ENCODE measurements around the gene AXL. TPM values are rescaled to one million over a fixed set of nuclear protein-coding genes. Genes with fewer than 3 reads are reported as not detected.

Gene AXL
- total and polyA plus RNA-seq, 9 of the 15 experiments (the other 6 are each of a cell fraction or from before 2014, with no cell fraction given): 0.80 to 6.6 (median 1.6) TPM

GRCh38 chr19:41264581-41265394 lies 45.8 kb downstream of the AXL start:
- Histone ChIP-seq H3K9me3 (replicated peaks; ENCODE audit: control insufficient read depth, insufficient read depth, low read depth, low read length) (no peaks in the 10 kb centered on the region), H3K4me1 (replicated peaks in 1 of 2; ENCODE audit: control insufficient read depth in 2 of 2, insufficient read depth in 2 of 2, low read length in 2 of 2) (peaks cover 11 to 31% of the 10 kb centered on the region in 2 experiments; a peak in 4 of 5 replicates), H3K79me2 (ENCODE audit: control insufficient read depth, insufficient read depth, low read length) (peaks cover 61% of the 10 kb centered on the region), H3K36me3 (ENCODE audit: control insufficient read depth, insufficient read depth, low read length) (peaks cover 34% of the 10 kb centered on the region), H3K4me3 (peak overlapping the region; percentile 94), H3K4me2 (ENCODE audit: insufficient read depth, low read length) (peak overlapping the region; percentile 91), H4K20me1 (replicated peaks; ENCODE audit: control insufficient read depth, insufficient read depth, low read length) (no peaks in the 10 kb centered on the region; the same call in 1 of the 2 replicates), H3K27ac (ENCODE audit: extremely low read depth, low read depth, low read length) (peak overlapping the region; percentile 99), H3K9me1 (ENCODE audit: control insufficient read depth, insufficient read depth, low read length) (no peaks in the 10 kb centered on the region), H3K27me3 (ENCODE audit: control insufficient read depth in 2 of 2, insufficient read depth in 2 of 2, low read length in 2 of 2) (peaks cover 0 to 4% of the 10 kb centered on the region in 2 experiments; a peak in 1 of 5 replicates), H3K9ac (ENCODE audit: insufficient read depth in 1 of 2, low read depth in 2 of 2, low read length in 2 of 2) (peak overlapping the region; percentile 99 to 100), H2AFZ (ENCODE audit: low read depth, low read length) (peak overlapping the region; percentile 69)
- peak; percentile 66 to 74 (median 72) for DNase-seq (ENCODE audit: extremely low read depth in 1 of 4, low spot score in 3 of 4)
- BruUV-seq (replicated peaks): no TSS peak
- POLR2A ChIA-PET: interaction anchor here (0.6 to 3.0 kb wide), 19 partner anchors 8 to 457 kb away, joined by 3 to 16 read pairs (median 7); partner anchors contain the start of genes AXL and CYP2S1
- intact Hi-C loops (cut with micrococcal nuclease): loop anchor here (2.0 to 5.0 kb wide), 4 partner anchors 37 to 174 kb away; partner anchors contain the start of genes DMAC2 and TGFB1
- ATAC-seq: peak; percentile 11; the same call in 2 of the 3 replicates
- CTCF ChIA-PET (ENCODE audit: low intra/inter-chr PET ratio): no interaction called here
- FAIRE-seq: no peak
- WGBS (ENCODE audit: insufficient coverage, low coverage, missing lambda C conversion rate): under 1% methylated on average over 53 of the region's 75 CpGs
- in situ Hi-C loops (cut with MboI): loop anchor here (5.0 kb wide), 1 partner anchor 62 kb away; no protein-coding TSS in a partner anchor
- TF ChIP-seq, protein P1, sequence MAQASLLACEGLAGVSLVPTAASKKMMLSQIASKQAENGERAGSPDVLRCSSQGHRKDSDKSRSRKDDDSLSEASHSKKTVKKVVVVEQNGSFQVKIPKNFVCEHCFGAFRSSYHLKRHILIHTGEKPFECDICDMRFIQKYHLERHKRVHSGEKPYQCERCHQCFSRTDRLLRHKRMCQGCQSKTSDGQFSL (CRISPR knock-in tag; IDR thresholded peaks at IDR 0.05): 0 out of 2 replicates have a peak, but pooled peaks have one; percentile 90
- TF ChIP-seq, protein P1 (tag; IDR thresholded peaks at IDR 0.05): peak; percentile 59 to 72; a peak in 2 of 4 replicates
- TF ChIP-seq BCOR (IDR thresholded peaks at IDR 0.05): no peak
- TF ChIP-seq TEAD1 (CRISPR knock-in tag; IDR thresholded peaks at IDR 0.05): 0 out of 4 replicates have a peak, but pooled peaks of 1 of the 2 experiments have one; percentile 12
- TF ChIP-seq SRSF7 (optimal IDR thresholded peaks at IDR 0.05; ENCODE audit: low read depth, low read length): peak; percentile 23
- no peak for TF ChIP-seq MAX (CRISPR knock-in tag; IDR thresholded peaks at IDR 0.05)
- peak; percentile 84 for TF ChIP-seq RBFOX2 (IDR thresholded peaks at IDR 0.05; ENCODE audit: low read depth, low read length)
- TF ChIP-seq, protein P2, sequence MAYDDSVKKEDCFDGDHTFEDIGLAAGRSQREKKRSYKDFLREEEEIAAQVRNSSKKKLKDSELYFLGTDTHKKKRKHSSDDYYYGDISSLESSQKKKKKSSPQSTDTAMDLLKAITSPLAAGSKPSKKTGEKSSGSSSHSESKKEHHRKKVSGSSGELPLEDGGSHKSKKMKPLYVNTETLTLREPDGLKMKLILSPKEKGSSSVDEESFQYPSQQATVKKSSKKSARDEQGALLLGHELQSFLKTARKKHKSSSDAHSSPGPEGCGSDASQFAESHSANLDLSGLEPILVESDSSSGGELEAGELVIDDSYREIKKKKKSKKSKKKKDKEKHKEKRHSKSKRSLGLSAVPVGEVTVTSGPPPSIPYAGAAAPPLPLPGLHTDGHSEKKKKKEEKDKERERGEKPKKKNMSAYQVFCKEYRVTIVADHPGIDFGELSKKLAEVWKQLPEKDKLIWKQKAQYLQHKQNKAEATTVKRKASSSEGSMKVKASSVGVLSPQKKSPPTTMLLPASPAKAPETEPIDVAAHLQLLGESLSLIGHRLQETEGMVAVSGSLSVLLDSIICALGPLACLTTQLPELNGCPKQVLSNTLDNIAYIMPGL (CRISPR knock-in tag; IDR thresholded peaks at IDR 0.05): peak; percentile 74; the same call in 1 of the 2 replicates
- TF ChIP-seq SUPT5H (IDR thresholded peaks at IDR 0.05): 0 out of 2 replicates have a peak, but pooled peaks have one; percentile 42
- peak; percentile 19; the same call in 1 of the 2 replicates for TF ChIP-seq SIN3B (IDR thresholded peaks at IDR 0.05; ENCODE audit: low read depth)
- peak; percentile 99 for TF ChIP-seq RBM14 (IDR thresholded peaks at IDR 0.05; ENCODE audit: borderline replicate concordance, insufficient read depth, low read depth, low read length)
- 0 out of 2 replicates have a peak, but pooled peaks have one; percentile 62 for TF ChIP-seq RBM34 (IDR thresholded peaks at IDR 0.05; ENCODE audit: borderline replicate concordance, insufficient read depth, low read length)
- TF ChIP-seq SAP30 (IDR thresholded peaks at IDR 0.05; ENCODE audit: borderline replicate concordance, insufficient read depth, low read depth, low read length, poor library complexity, severe bottlenecking): peak; percentile 28
- peak; percentile 100 for TF ChIP-seq SRSF3 (IDR thresholded peaks at IDR 0.05; ENCODE audit: insufficient read depth, low read length)
